Erythroblast (primary cell): Measurements from ENCODE around the gene ADCY3.

Source experiments
- GATA1 ChIP-seq: IDR thresholded peaks from 2 replicates; pipeline ENCODE4 v1.6.1; 2011; ENCODE audit warnings: low read depth, mild to moderate bottlenecking, control low read depth, low read length, moderate library complexity
- POLR2A ChIP-seq: IDR thresholded peaks from 2 replicates; pipeline ENCODE4 v1.6.1; 2011; ENCODE audit warnings: mild to moderate bottlenecking, low read length

DNA sequence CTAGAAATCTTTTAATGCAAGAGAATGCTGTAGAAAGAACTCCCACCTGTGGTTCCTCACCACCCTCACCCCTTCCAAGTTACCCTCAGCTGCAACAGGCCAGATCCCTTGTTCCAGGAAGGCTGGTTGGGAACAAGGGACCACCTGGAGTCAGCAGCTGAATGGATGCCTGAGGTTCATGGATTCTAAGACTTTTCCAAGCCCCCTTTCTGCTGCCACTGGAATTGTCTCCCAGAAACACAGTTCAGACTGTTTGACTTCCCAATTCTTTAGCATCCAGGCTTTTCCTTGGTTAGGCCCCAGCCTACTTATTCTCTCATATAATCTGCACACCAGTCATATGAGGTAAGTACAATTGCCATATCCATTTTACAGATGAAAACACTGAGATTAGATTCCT, 8.0 kb upstream of the ADCY3 start:
- no peak for TF ChIP-seq POLR2A
- no peak for TF ChIP-seq GATA1
